Measurements from ENCODE around the gene PBRM1.

PBRM1 gene

DNA sequence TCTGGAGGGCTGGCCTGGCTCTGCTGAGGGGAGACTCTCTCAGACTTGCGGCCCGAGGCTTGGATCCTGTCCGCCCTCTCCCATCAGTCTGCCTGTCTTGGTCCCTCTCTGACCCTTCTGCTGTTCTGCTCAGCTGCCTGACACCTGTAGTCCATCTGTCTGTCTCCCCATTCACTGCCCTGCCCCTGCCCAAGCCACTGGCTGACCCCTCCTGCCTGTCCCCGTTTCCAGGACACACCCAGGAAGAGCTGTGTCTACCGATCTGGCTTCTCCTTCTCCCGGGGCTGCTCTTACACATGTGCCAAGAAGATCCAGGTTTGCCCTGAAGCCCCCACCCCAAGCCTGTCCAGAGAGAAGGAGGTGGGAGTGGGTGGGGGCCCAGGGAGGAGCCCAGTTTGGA lies 170.5 kb downstream of the PBRM1 start:
- DNase-seq = no peak
- H3K27ac ChIP-seq = no peak overlapping the region

GRCh38 chr3:52514576-52514975 lies 171.1 kb downstream of the PBRM1 start:
- no peak for DNase-seq
- no peak overlapping the region for H3K27ac ChIP-seq
- no peaks in the 10 kb centered on the region for H3K9me3 ChIP-seq (ENCODE audit: severe bottlenecking)
- H3K36me3 ChIP-seq = no peaks in the 10 kb centered on the region
- TF ChIP-seq CTCF (IDR thresholded peaks at IDR 0.05; ENCODE audit: low read depth, low read length) = no peak
- no peaks in the 10 kb centered on the region for H3K27me3 ChIP-seq (ENCODE audit: insufficient read depth, low read depth, severe bottlenecking)
- H3K4me3 ChIP-seq (ENCODE audit: low read depth, low read length) = no peak overlapping the region

More for the DNA sequence above, 170.5 kb downstream of the PBRM1 start:
- H3K4me3 ChIP-seq (ENCODE audit: low read depth, low read length) = no peak overlapping the region
- H3K9me3 ChIP-seq (ENCODE audit: severe bottlenecking) = no peaks in the 10 kb centered on the region
- no peaks in the 10 kb centered on the region for H3K36me3 ChIP-seq
- TF ChIP-seq CTCF (IDR thresholded peaks at IDR 0.05; ENCODE audit: low read depth, low read length) = no peak
- H3K27me3 ChIP-seq (ENCODE audit: insufficient read depth, low read depth, severe bottlenecking) = no peaks in the 10 kb centered on the region

- DNase-seq = no peak
- no peak for TF ChIP-seq CTCF (IDR thresholded peaks at IDR 0.05; ENCODE audit: low read depth, low read length)
- H3K4me3 ChIP-seq (ENCODE audit: low read depth, low read length) = no peak overlapping the region
- no peaks in the 10 kb centered on the region for H3K27me3 ChIP-seq (ENCODE audit: insufficient read depth, low read depth, severe bottlenecking)
- no peaks in the 10 kb centered on the region for H3K36me3 ChIP-seq
- no peak overlapping the region for H3K27ac ChIP-seq
- no peaks in the 10 kb centered on the region for H3K9me3 ChIP-seq (ENCODE audit: severe bottlenecking)
Measured at GRCh38 chr3:52513281-52513680, 172.4 kb downstream of the PBRM1 start.

- no peaks in the 10 kb centered on the region for H3K36me3 ChIP-seq
- no peaks in the 10 kb centered on the region for H3K9me3 ChIP-seq (ENCODE audit: severe bottlenecking)
- no peak overlapping the region for H3K27ac ChIP-seq
- no peak for TF ChIP-seq CTCF (IDR thresholded peaks at IDR 0.05; ENCODE audit: low read depth, low read length)
- H3K27me3 ChIP-seq (ENCODE audit: insufficient read depth, low read depth, severe bottlenecking) = no peaks in the 10 kb centered on the region
- H3K4me3 ChIP-seq (ENCODE audit: low read depth, low read length) = no peak overlapping the region
- DNase-seq = no peak
Measured at GRCh38 chr3:52512727-52513126, 173.0 kb downstream of the PBRM1 start.

GRCh38 chr3:52512105-52512504 lies 173.6 kb downstream of the PBRM1 start:
- H3K27me3 ChIP-seq (ENCODE audit: insufficient read depth, low read depth, severe bottlenecking) = no peaks in the 10 kb centered on the region
- H3K36me3 ChIP-seq = no peaks in the 10 kb centered on the region
- no peaks in the 10 kb centered on the region for H3K9me3 ChIP-seq (ENCODE audit: severe bottlenecking)
- no peak overlapping the region for H3K27ac ChIP-seq
- TF ChIP-seq CTCF (IDR thresholded peaks at IDR 0.05; ENCODE audit: low read depth, low read length) = 0 out of 2 replicates have a peak, but pooled peaks have one; percentile 7
- peak; percentile 53 for DNase-seq
- no peak overlapping the region for H3K4me3 ChIP-seq (ENCODE audit: low read depth, low read length)

DNA sequence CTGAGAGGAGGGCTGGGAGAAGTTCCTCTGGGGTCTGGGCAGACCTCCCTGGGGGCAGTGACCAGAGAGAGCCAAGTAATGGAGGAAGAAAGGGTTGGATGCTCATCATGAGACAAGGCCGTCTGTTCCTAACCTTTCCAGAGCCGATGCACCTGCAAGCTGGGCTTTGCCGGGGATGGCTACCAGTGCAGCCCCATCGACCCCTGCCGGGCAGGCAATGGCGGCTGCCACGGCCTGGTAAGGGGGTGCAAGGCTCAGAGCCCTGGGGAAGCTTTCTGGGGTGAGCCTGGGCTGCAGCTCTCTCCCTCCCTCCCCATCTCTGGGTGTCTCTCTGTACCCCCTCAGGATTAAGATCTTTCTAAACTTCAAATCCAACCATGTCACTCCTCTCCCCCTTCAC lies 174.2 kb downstream of the PBRM1 start:
- Histone ChIP-seq H3K27me3 (ENCODE audit: insufficient read depth, low read depth, severe bottlenecking) (no peaks in the 10 kb centered on the region), H3K36me3 (no peaks in the 10 kb centered on the region), H3K9me3 (ENCODE audit: severe bottlenecking) (no peaks in the 10 kb centered on the region), H3K27ac (no peak overlapping the region), H3K4me3 (ENCODE audit: low read depth, low read length) (no peak overlapping the region)
- DNase-seq = no peak
- TF ChIP-seq CTCF (IDR thresholded peaks at IDR 0.05; ENCODE audit: low read depth, low read length) = no peak
